Heart left ventricle (tissue), 16 donors: ENCODE data around the gene OR2A7. TPM values are rescaled to one million over a fixed set of nuclear protein-coding genes. Genes with fewer than 3 reads are reported as not detected.
"Not testable (repeated sequence)": the region's sequence is repeated elsewhere in the genome, so short reads cannot be mapped to it uniquely, and the experiment has no call there.

Experiments used
- ATAC-seq, 4 donors: fragments of 200-7000 bp; cut with Tn5 transposase; one replicate each; pipeline ENCODE4 v1.9.1; 2020 to 2022; ENCODE audit warnings: moderate library complexity in 4 of 4, mild to moderate bottlenecking in 3 of 4, moderate number of reproducible peaks in 1 of 4
- DNase-seq, 5 donors: peaks; one replicate each; pipeline ENCODE4 v3.0.0-alpha.2; 2020
- H3K27ac ChIP-seq, 12 donors: fragments of 200-600 bp; sonication (generic) in 4 of 12; one replicate each; pipeline versions ENCODE4 v1.5.0 to v1.8.0; 2016 to 2022; ENCODE audit warnings: mild to moderate bottlenecking in 2 of 12
- H3K27me3 ChIP-seq, 9 donors: fragments of 200-600 bp; sonication (generic) in 2 of 9; one replicate each; pipeline versions ENCODE4 v1.5.1 to v1.8.0; 2016 to 2022; ENCODE audit warnings: mild to moderate bottlenecking in 3 of 9
- H3K36me3 ChIP-seq, 9 donors: fragments of 200-600 bp; sonication (generic) in 2 of 9; one replicate each; pipeline versions ENCODE4 v1.5.0 to v1.8.0; 2018 to 2022; ENCODE audit warnings: mild to moderate bottlenecking in 2 of 9
- H3K4me1 ChIP-seq, 12 donors: fragments of 200-600 bp; sonication (generic) in 4 of 12; one replicate each; pipeline versions ENCODE4 v1.5.0 to v1.8.0; 2016 to 2022; ENCODE audit warnings: mild to moderate bottlenecking in 3 of 12
- H3K4me3 ChIP-seq, 12 donors: fragments of 200-600 bp; sonication (generic) in 4 of 12; one replicate each; pipeline versions ENCODE4 v1.5.0 to v1.8.0; 2017 to 2022; ENCODE audit warnings: mild to moderate bottlenecking in 9 of 12, moderate library complexity in 4 of 12
- H3K9me3 ChIP-seq, 12 donors: fragments of 200-600 bp; sonication (generic) in 4 of 12; one replicate each; pipeline versions ENCODE4 v1.5.0 to v1.8.0; 2016 to 2022; ENCODE audit warnings: mild to moderate bottlenecking in 1 of 12
- WGBS, 4 donors: extraction: QIAGEN DNeasy Blood & Tissue Kit in 2 of 4; methylation state at CpG; one replicate each; pipeline versions ENCODE4 v1.1.5 to v1.1.7; 2013 to 2018; 5-methylcytosine and 5-hydroxymethylcytosine counted together
- intact Hi-C, 10 donors: fragments of 100-400 bp; cut with DNase I; formaldehyde crosslinking; loops; one replicate each; pipeline versions ENCODE4 v1.11.1 to v1.14.2; 2022
- polyA plus RNA-seq, 2 donors: library from polyadenylated mRNA; stranded (reverse); fragments of 200-250 nt; gene quantifications; one replicate each; pipeline ENCODE4 v1.2.3, GENCODE V29; 2013
- total RNA-seq, 9 donors: library from RNA; depleted of rRNA in 2 of 9; stranded (reverse); fragments of >200 nt in 2 of 9; fragmentation: NEBNext Ultra II Directional in 3 of 9; extraction: Animal tissue kit (Norgen Biotek cat#: 25700) in 3 of 9; gene quantifications; one replicate each; pipeline versions ENCODE4 v1.1.0 to v1.2.4, GENCODE V29; 2016 to 2023
- donor health status: ischemic (EF 13 %, LVEDD 7.1; RV severe dilation, severe dysfunction).
- donor health status: healthy with polysubstance abuse.
- donor health status: DM: no; HTN: yes; CAD: no.
- donor health status: DM: no; HTN: no; CAD: no.
- donor health status: ischemic (EF 25% LVEDD 6.9; RV normal size, moderate dysfunction).
- donor health status: ischemic (EF 25% LVEDD 5.7; RV mildly dilated, moderate dysfunction).
- donor health status: healthy.
- donor health status: DM: yes; HTN: yes; CAD: no.
- donor health status: ischemic (EF 35%, LVEDD 5.7; RV mildly dilated, moderate dysfunction).
- donor health status: nonischemic (EF 11% LVEDD 7.7; RV severe dilation, severe dysfunction).
- donor health status: DM: yes; HTN: yes; CAD: no.
- donor health status: PGD.
- donor health status: ischemic (EF 29% LVEDD 5.4; RV normal size, mild dysfunction).
- donor health status: nonischemic (EF 23%, LVEDD 6.1; RV moderate dilation, normal function).

OR2A7 gene
- total and polyA plus RNA-seq, 11 donors = 0.19 to 4.4 (median 0.41) TPM; not detected in 1

DNA sequence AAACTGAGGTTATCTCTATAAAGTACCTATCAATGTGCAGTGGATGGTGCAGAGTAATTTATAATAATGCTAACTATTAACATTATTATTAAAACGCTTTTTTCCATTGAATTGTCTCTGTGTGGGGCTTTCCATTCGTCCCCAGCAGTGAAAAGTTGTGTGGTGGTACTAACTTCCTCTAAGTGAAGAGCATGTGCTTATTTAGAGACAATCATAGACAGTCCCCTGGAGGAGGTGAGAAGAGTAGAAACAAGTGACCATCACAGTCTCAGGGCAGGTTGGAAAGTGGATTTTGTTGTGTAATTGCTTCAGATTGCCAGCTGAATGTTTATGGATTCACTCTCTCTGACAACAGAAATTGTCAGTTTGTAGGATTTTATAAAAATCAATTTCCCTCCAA, 33.6 kb downstream of the OR2A7 start:
- ATAC-seq, intact Hi-C loops, DNase-seq, H3K36me3 ChIP-seq, H3K27me3 ChIP-seq, H3K4me1 ChIP-seq, H3K27ac ChIP-seq, H3K9me3 ChIP-seq, H3K4me3 ChIP-seq: not testable (repeated sequence)
- no CpG with 5 or more reads among the region's 2 CpGs for WGBS, 4 donors

DNA sequence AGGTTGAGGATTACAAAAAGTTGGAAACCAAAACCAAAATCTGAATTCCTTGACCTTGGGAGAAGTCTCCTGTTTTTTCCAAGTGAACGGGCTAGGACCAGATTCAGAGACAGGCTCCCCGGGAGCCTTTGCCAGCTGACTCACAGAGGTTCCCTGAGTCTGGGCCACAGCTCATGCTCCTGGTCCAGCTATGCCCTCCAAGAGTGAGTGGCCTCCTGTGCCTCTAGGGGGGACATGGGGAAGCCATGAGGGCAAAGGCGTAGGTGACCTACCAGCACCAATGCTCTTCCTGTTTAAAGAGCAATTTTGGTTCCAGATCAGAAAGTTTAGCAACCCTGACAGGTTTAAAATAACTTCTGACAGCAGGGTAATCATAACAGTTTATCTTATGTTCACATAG, 35.8 kb downstream of the OR2A7 start:
- H3K4me1 ChIP-seq, H3K9me3 ChIP-seq, H3K27ac ChIP-seq, H3K27me3 ChIP-seq, ATAC-seq, H3K4me3 ChIP-seq, DNase-seq, intact Hi-C loops, H3K36me3 ChIP-seq: not testable (repeated sequence)
- 92 to 97% (median 94%) methylated on average over 1 of the region's 3 CpGs for WGBS, 4 donors

- DNase-seq, H3K4me1 ChIP-seq, H3K27ac ChIP-seq, H3K27me3 ChIP-seq, intact Hi-C loops, H3K36me3 ChIP-seq, ATAC-seq, H3K4me3 ChIP-seq, H3K9me3 ChIP-seq: not testable (repeated sequence)
- WGBS, 4 donors = 74 to 83% (median 78%) methylated on average over 3 of the region's 4 CpGs
These were observed 37.7 kb downstream of the OR2A7 start for GRCh38 chr7:144226866-144227265.

- DNase-seq, ATAC-seq, H3K36me3 ChIP-seq, H3K4me3 ChIP-seq, H3K27me3 ChIP-seq, H3K27ac ChIP-seq, intact Hi-C loops, H3K4me1 ChIP-seq, H3K9me3 ChIP-seq: not testable (repeated sequence)
These were observed 40.9 kb downstream of the OR2A7 start for GRCh38 chr7:144223675-144224074.

- intact Hi-C loops, DNase-seq: not testable (repeated sequence)
These were observed 44.1 kb downstream of the OR2A7 start for GRCh38 chr7:144220531-144220930.

GRCh38 chr7:144219149-144219548, 45.4 kb downstream of the OR2A7 start:
- H3K36me3 ChIP-seq, DNase-seq, H3K4me1 ChIP-seq, intact Hi-C loops, ATAC-seq, H3K9me3 ChIP-seq, H3K27ac ChIP-seq, H3K4me3 ChIP-seq, H3K27me3 ChIP-seq: not testable (repeated sequence)
- no CpG with 5 or more reads among the region's 4 CpGs for WGBS, 4 donors

More at GRCh38 chr7:144220531-144220930, 44.1 kb downstream of the OR2A7 start:
- H3K4me1 ChIP-seq, ATAC-seq, H3K9me3 ChIP-seq, H3K27me3 ChIP-seq, H3K36me3 ChIP-seq, H3K4me3 ChIP-seq, H3K27ac ChIP-seq: not testable (repeated sequence)

- H3K4me3 ChIP-seq, ATAC-seq, H3K4me1 ChIP-seq, H3K36me3 ChIP-seq, H3K9me3 ChIP-seq, intact Hi-C loops, H3K27ac ChIP-seq, H3K27me3 ChIP-seq: not testable (repeated sequence)
- peak in 1 of 5 donors; percentile 1 for DNase-seq
- 97 to 100% (median 99%) methylated on average over 1 of the region's 1 CpG for WGBS, 4 donors
These were observed 46.0 kb downstream of the OR2A7 start for GRCh38 chr7:144218581-144218980.

GRCh38 chr7:144217200-144217599, 47.4 kb downstream of the OR2A7 start:
- H3K4me3 ChIP-seq, DNase-seq, H3K27me3 ChIP-seq, ATAC-seq, H3K9me3 ChIP-seq, H3K36me3 ChIP-seq, intact Hi-C loops, H3K4me1 ChIP-seq, H3K27ac ChIP-seq: not testable (repeated sequence)

Other genes with a start within 250 kb of the OR2A7 start
- gene OR2A5, start 215.8 kb downstream of the OR2A7 start, total RNA-seq = not detected
- not detected for gene OR2A5, start 215.8 kb downstream of the OR2A7 start, polyA plus RNA-seq
- not detected for gene OR2A25, start 195.0 kb downstream of the OR2A7 start, total RNA-seq
- not detected for gene OR2A25, start 195.0 kb downstream of the OR2A7 start, polyA plus RNA-seq
- not detected for gene OR2A12, start 178.5 kb downstream of the OR2A7 start, total RNA-seq
- not detected for gene OR2A12, start 178.5 kb downstream of the OR2A7 start, polyA plus RNA-seq
- not detected for gene OR2A2, start 155.2 kb downstream of the OR2A7 start, total RNA-seq
- gene OR2A2, start 155.2 kb downstream of the OR2A7 start, polyA plus RNA-seq = not detected
- gene OR2A14, start 141.6 kb downstream of the OR2A7 start, total RNA-seq = not detected
- not detected for gene OR2A14, start 141.6 kb downstream of the OR2A7 start, polyA plus RNA-seq
- 1 to 10 TPM in 2 of 9 donors, under 1 TPM in 3, not detected in 4; 0.08 to 2.6 (median 0.25) TPM for gene CTAGE4, start 81.3 kb downstream of the OR2A7 start, total RNA-seq
- under 1 TPM; 0.03 to 0.27 TPM for gene CTAGE4, start 81.3 kb downstream of the OR2A7 start, polyA plus RNA-seq
- gene ARHGEF35, start 69.0 kb downstream of the OR2A7 start, total RNA-seq = 1 to 10 TPM in 3 of 9 donors, under 1 TPM in 4, not detected in 2; 0.27 to 4.2 (median 0.60) TPM
- under 1 TPM; 0.47 to 0.95 TPM for gene ARHGEF35, start 69.0 kb downstream of the OR2A7 start, polyA plus RNA-seq
- not detected for gene OR2A42, start 25.2 kb downstream of the OR2A7 start, total RNA-seq
- not detected for gene OR2A42, start 25.2 kb downstream of the OR2A7 start, polyA plus RNA-seq
- under 1 TPM in 2 of 9 donors, not detected in 7; 0.13 to 0.51 TPM for gene CTAGE8, start 4.5 kb upstream of the OR2A7 start, total RNA-seq
- under 1 TPM in 1 of 2 donors, not detected in 1; 0.07 TPM for gene CTAGE8, start 4.5 kb upstream of the OR2A7 start, polyA plus RNA-seq
- gene OR2A1, start 47.6 kb upstream of the OR2A7 start, total RNA-seq = under 1 TPM in 2 of 9 donors, not detected in 7; 0.12 to 0.25 TPM
- gene OR2A1, start 47.6 kb upstream of the OR2A7 start, polyA plus RNA-seq = under 1 TPM; 0.04 to 0.11 TPM
- gene ARHGEF5, start 90.6 kb upstream of the OR2A7 start, total RNA-seq = 10 to 100 TPM in 1 of 9 donors, 1 to 10 TPM in 5, under 1 TPM in 3; 0.75 to 11.7 (median 1.4) TPM
- under 1 TPM; 0.53 to 0.58 TPM for gene ARHGEF5, start 90.6 kb upstream of the OR2A7 start, polyA plus RNA-seq
- gene NOBOX, start 138.9 kb upstream of the OR2A7 start, total RNA-seq = not detected
- not detected for gene NOBOX, start 138.9 kb upstream of the OR2A7 start, polyA plus RNA-seq